GM19324 (cell line): ENCODE data around the gene RXFP2.

Experiments
- ATAC-seq: cut with Tn5 transposase; IDR thresholded peaks from one replicate; pipeline ENCODE4 v1.9.1; 2021; ENCODE audit warnings: mild to moderate bottlenecking, moderate library complexity; ENCODE audit not compliant: unreplicated experiment, low FRiP score

Gene RXFP2

DNA sequence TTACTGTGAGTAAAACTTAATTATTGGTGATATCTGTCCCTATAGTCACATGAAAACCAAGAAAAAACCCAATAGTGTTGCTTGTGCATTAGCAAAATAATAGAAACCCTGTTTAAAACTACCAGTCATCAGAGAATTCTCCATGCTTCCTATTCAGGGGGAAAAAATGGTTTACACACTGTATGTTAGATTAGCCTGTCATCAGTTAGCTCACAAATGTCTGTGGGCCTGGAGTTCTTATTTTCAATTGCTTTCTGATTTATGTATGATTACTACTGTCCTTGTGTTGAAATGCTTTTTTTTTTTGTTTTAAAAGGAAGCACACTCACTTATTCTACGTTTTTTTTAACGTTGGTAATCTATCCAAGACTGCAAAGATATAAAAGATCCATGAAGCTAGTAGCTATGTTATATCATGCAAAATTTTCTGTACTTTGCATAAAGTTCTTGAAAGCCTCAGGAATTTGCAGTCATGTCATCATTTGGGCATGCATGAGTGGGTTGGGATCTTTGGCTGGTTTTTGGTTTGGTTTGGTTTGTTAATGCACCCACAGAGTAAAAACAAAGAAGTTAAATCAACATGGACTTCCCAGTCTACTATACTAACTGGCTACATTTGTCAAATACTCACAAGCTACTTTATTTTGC, 25.9 kb downstream of the RXFP2 start:
- no peak for ATAC-seq

DNA sequence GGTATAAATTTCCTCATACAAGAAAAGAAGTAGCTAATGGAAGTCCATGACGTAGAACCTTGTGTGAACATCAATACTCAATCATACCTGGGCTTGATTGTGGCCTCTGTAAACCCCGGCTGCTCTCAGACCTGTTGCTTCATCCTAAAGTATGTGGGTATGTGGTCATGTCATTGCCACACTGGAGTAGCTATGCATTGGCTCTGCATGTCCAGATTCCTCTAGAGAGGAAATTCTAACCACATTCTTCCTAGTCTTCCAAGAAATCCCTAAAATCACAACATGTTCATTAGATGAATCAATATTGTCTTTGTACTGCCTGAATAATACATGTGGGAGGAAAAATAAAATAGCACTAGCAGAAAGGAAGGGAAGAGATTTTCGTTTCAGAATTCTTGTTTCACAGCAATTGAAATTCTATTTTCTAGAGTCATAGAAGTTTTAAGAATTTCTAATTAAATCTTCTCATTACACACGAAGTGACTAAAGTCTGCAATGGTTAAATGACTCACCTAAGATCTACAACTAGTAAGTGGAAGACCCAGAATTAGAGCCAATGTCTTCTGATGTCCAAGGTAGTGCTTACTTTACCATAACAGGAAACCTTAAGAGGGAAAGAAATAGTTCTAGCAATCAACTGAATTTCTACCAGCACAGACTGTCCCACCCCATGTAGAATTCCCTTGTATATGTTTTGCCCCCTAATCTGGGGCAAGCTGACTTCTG, 28.0 kb downstream of the RXFP2 start:
- ATAC-seq: no peak

DNA sequence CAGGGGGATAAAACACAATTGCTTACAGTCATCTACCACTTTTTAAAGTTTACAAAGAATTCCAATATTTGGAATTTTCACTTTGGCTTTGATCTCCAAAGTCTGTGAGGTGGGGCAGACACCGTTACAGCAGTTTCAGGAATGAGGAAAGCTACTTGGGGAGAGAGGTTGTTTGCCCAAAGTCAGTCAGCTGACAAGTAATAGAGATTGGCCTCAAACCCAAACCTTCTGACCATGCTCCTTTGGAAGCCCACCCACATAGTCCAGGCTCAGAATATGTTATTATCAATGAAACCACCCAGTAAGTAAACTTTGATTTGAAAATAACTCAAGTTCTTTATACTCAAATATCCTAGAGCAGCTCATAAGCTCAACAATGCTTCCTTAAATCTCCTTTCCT, 29.0 kb downstream of the RXFP2 start:
- ATAC-seq: no peak

DNA sequence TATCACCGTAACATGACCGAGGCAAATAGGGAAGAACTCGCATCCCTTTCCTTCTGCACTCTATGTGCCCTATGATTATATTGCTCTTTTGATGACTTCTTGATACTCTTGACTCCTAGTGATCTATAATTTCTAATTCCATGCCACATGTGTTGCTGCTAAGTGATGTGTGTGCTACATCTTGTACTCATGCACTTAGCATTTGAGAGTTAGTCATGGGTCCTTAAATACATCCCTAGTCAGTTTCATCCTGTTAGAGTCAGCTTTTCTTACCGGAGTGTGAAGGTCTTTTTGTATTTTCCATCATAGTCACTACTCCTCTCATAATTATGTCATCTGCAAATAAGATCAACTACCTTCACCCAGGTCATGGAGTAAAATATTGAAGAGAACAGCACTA, 30.2 kb downstream of the RXFP2 start:
- no peak for ATAC-seq

DNA sequence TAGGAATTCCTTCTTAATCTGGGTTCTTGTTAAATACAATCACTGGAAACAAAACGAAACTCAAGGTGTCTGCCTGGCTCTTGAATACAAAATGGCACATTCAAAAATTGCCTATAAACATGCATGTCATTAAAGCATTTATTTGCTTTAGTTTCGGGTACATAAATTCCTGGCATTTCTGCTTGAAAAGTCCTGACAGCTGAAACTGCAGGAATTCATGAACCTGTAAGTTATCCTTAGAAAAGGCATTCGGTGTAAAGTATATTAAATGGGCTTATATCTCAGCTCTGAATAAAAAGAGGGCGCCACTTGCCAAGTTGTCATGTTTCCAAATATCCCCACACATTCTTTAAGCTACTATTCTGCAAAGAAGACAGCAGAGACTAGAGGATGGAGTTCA, 32.9 kb downstream of the RXFP2 start:
- ATAC-seq: no peak

DNA sequence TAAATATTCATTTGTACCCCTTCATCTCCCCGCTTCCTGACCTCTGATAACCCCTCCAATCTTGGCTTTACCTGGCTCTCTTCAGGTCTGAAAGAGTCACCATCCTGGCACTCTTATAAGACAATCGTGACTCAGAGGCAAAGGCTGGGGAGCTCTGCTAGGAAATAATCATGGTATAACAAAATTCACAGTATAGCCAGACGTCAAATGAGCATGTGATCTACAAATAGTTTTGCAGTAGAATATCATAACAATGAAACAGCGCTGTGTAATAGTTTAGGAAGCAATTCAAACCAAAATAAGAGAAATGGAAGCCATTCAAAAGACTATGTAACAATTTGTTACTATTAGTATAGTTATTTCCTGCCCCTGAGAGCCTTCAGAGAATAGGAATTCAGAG, 34.2 kb downstream of the RXFP2 start:
- ATAC-seq: no peak

DNA sequence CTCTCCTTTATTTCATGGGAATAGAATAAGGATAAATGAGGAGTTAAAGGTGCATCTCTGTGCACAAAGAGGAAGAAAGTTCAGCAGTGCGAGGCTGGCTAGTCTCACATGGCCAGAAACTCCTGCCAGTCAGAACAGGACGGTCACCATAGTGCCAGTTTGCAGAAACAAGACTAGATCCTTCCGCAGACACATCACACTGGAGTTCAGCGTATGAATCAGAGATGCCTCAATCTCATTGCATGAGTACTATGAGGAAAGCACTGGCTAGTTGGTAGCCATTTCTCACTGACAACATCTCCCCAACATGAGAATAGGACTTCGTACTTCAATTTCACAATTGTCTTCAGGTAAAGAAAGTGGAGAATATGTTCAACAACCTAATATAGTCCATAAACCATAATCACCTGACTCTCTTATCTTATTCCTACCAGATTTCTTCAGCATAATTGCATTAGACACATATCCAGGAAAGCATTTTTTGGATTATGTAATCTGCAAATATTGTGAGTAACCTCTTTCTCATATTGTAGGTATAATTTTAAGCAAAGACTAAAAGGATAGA, 34.9 kb downstream of the RXFP2 start:
- no peak for ATAC-seq

DNA sequence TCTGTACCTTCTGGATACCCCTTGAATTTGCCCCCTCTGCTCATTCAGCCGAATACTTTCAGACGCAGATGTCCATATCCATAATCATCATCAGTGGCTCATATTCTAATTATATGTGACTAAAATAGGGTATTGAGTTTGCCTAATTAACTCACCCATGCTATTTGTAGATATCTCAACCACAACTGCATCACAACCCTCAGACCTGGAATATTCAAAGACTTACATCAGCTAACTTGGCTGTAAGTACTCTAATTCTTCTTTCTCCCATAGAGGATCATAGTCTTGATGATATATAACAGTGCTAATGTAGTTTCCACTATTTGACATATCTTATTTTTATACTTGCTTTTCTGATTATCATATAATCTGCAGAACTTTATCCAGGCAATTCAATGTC, 35.8 kb downstream of the RXFP2 start:
- ATAC-seq: no peak

DNA sequence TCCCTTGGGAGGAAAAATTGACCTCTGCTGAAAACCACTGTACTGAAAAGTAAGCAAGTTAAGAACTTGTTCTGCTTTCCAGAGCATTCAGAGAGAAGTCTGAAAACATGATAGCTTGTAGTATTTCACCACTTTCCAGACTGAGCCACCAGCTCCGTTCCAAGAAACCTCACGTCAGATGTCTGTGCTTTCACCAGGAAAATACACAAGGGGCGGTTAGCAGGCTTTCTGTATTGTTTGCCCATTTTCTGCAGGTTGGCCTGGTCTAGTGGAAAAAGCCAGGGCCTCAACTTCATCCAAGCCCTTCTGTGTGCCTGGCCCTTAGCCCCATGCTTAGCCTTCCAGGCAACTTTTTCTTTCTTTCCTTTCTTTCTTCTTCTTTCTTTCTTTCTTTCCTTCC, 36.4 kb downstream of the RXFP2 start:
- ATAC-seq: no peak

DNA sequence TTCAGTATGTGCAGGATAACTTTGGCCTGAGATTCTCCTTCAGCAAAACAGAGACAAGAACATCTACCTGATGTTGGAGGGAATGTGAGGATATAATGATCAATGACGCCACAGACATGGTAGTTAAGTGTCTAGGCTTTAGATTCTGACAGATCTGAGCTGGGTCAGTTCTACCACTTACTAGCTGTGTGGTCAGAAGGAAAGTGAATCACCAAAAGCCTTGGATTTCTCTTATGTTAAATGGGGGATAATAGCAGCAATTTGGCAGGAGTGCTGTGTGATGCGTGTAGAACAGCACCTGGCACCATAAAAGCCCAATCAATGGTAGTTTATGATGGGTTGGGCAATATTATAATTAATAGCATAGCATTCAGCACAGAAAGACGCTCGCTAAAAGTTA, 41.7 kb downstream of the RXFP2 start:
- no peak for ATAC-seq

DNA sequence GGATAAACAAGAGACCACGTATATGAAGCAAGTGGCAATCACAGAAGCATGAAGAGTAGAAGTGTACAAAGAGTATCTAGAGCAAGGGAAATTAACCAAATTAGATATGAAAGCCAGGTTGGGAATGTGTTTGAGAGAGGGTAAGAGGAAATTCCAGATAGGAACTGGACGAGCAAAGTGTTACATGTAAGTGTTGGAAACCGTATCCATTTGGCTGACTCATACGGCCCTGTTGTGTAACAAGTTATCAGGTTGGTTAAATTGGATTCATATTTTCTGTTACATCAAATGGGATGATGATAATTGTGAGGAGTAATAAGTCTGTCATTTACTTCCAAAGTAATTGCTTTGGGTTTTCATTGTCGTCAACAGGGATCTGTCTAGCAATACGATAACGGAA, 46.7 kb downstream of the RXFP2 start:
- no peak for ATAC-seq

DNA sequence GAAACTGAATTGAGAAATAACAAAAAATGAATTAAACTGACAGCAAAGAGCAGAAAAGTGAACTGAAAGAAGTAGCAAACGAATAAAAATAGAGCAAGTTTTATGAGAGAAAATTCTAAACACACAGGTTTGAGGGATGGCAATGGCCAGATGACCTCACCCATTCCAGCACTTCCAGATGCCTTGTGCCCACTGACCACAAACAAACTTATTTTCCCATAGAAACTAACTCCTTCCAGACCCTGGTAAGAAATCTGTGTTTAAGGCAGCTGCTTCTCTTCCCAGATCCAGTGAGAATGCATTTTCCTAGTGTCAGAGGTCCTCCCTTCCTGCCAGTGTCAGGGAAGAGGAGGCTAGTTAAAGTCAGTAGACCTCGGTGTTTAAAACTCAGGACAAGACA, 51.7 kb downstream of the RXFP2 start:
- no peak for ATAC-seq

DNA sequence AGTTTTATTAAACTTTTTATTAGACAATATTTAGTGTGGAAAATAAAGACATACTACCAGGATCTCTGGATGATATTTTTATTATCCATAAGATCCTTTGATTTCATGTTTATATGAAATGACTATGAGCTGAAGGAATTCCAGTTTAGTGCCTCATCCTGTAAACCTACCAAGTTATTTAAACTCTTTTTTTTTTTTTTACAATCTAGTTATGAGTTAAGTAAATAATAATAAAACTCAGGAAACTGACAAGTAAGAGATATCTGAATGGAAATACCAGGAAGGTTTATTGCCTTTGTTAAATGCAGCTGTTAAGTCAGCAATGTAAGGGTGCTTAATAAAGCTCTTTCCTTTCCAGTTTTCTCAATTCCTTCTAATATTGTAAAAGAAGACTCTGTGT, 53.9 kb downstream of the RXFP2 start:
- ATAC-seq: no peak

DNA sequence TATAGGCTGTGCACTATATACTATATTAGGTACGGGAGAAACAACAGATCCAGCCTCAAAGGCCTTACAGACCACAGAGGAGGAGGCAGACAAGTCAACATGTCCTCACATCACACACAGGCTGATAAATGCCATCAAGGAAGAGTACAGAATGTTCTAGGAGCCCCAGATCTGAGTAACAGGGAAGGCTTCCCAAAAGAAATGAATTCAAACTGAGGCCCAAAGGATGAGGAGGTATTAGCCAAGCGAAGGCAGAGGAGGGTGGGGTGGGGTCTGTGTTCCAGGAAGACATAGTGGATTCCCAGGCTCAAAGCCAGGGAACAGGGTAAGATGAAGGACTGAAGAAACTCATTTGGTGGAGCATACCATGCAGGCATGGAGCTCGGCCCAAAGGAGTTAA, 55.1 kb downstream of the RXFP2 start:
- ATAC-seq: no peak

DNA sequence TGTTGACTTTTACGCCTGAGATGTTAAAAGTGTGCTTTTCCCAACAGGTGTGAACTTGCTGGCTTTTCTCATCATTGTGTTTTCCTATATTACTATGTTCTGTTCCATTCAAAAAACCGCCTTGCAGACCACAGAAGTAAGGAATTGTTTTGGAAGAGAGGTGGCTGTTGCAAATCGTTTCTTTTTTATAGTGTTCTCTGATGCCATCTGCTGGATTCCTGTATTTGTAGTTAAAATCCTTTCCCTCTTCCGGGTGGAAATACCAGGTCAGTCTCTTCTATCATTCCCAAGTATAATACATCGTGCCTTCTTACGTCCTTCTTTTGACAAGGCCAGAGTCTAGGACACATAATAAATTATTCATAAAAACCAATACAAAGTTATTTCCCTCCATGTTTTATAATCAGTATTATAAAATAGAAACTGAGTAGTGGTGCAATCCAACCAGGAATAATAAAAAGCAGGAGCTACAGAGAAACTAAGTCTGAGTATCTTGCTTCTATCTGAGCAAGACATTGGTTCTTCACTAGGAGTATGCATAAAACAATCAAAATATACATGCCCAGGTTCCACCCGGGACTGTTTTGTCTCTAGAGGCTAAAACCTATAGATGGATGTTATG, 57.9 kb downstream of the RXFP2 start:
- no peak for ATAC-seq

DNA sequence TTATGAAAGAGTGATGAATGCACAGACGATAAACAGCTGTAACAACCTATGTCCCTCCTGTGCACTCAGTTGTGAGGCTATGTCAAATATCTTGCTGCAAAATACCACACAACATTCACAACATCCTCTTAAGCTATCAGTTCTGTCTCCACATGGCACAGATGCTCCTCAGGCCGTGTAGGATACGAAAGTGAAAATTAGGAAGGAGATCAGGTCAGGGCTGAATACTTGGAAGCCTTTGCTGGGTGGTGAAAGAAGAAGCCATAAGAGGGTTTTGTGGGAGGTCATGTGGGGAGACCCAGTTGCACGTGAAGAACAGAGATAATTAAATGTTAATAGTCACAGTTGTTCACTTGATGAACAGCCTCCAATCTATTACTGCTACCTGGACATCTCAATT, 58.9 kb downstream of the RXFP2 start:
- no peak for ATAC-seq

DNA sequence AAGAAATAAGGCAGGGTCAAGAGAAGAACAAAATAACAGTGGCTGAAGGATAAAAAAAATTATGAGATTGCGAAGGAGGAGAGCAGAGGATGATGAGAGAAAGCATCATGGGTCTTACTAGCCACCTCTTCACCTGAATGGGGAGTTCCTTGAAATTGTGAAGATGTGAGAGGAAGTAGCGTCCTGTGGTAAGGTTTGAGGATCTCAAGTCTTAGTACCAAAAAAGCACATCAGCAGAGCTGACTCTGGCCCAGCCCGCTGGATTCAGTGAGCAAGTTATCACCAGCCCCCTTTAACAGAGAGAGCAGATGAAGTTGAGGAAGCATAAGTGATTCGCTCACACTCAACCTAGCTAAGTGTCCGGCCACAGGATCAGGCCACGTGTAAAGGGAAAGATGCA, 61.8 kb downstream of the RXFP2 start:
- ATAC-seq: no peak

DNA sequence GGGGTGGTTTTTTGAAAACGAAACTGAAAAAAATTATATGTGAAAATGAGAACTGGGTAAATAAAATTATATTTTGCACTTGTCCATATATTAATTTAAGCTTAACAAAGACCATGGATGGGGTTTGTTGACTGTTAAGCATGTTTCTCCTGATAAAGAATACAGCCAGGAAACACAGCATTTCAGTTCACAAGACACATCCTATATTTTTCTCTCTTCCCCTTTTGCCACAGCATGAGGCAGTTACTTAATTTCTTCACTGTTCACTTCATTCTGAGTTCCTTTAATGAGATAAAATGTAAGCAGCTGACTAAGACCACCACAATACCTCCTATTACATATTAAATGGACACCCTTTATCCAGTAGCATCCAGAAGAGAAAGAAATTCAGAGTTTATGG, 64.0 kb downstream of the RXFP2 start:
- no peak for ATAC-seq

DNA sequence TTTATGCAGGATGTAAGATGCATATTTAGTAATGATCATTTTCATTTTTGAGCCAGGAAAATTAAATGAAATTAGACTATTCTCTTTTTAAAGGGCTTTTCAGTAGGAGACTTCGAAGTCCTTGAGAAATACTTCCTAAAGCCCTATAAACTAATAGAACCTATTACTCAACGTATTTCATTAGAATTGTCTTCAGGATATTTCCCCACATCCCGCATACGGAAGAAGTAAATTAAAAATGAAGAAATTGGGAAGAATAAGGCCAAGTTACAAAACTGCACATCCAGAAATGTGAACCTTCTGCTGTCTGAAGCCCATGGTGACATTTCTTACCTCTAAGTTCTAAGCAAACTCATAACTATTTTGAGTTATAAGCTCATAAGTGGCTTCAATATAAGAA, 66.5 kb downstream of the RXFP2 start:
- ATAC-seq: no peak

DNA sequence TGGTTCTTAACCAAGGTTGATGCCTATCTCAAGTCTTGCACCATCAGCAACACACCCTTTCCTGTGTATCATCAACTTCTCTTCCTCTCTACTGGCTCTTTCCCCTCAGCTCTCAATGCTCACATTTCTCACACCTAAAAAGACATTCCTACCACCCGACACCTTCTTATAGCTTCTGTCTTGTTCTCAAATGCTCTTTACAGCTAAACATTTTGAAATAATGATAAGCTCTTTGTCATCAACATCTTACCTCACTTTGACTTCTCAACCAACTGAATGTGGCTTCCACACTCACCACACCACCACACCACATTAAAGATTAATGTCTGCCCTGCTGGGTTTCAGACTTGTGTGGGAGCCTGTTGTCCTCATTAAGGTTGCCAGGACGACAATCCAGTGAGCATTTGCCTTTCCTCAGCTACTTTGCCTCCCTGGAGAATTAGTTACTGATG, 67.8 kb downstream of the RXFP2 start:
- no peak for ATAC-seq

DNA sequence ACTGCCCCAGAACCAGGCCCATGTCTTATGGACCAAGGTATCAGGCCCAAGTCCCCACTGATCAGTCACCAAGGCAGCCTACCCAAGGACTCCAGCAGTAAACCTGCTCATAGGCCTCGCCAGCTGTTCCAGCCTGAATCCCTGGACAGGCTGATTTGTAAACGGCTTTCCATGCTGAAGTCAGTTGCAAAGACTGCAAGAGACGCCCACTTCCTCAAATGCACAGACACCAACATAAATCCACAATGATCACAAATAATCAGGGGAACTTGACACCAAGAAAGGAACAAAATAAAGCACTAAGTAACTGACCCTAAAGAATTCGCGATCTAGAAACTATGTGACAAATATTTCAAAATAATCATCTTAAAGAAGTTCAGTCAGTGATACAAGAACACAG, 75.2 kb downstream of the RXFP2 start:
- no peak for ATAC-seq
